ENCODE results near the gene PDZD7.

- TF ChIP-seq, protein P1, sequence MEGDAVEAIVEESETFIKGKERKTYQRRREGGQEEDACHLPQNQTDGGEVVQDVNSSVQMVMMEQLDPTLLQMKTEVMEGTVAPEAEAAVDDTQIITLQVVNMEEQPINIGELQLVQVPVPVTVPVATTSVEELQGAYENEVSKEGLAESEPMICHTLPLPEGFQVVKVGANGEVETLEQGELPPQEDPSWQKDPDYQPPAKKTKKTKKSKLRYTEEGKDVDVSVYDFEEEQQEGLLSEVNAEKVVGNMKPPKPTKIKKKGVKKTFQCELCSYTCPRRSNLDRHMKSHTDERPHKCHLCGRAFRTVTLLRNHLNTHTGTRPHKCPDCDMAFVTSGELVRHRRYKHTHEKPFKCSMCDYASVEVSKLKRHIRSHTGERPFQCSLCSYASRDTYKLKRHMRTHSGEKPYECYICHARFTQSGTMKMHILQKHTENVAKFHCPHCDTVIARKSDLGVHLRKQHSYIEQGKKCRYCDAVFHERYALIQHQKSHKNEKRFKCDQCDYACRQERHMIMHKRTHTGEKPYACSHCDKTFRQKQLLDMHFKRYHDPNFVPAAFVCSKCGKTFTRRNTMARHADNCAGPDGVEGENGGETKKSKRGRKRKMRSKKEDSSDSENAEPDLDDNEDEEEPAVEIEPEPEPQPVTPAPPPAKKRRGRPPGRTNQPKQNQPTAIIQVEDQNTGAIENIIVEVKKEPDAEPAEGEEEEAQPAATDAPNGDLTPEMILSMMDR (IDR thresholded peaks at IDR 0.05) = no peak
- TF ChIP-seq EZH2 (IDR thresholded peaks at IDR 0.05) = peak; percentile 50
- TF ChIP-seq EZH2phosphoT487 (IDR thresholded peaks at IDR 0.05) = no peak
Observed at GRCh38 chr10:101042667-101043362, 11.9 kb upstream of the PDZD7 start.
